ENCODE measurements around the gene DSTN.

The DSTN gene

GRCh38 chr20:17572034-17572638 lies 2.3 kb downstream of the DSTN start:
- no peak overlapping the region for H2AFZ ChIP-seq (ENCODE audit: low read length)
- no peaks in the 10 kb centered on the region for H3K9me2 ChIP-seq (replicated peaks; ENCODE audit: low read depth, low read length)
- H3K27me3 ChIP-seq (ENCODE audit: insufficient read depth, low read length, poor library complexity, severe bottlenecking): no peaks in the 10 kb centered on the region
- peak overlapping the region; percentile 73 for H3K4me3 ChIP-seq (ENCODE audit: low read length, poor library complexity, severe bottlenecking)
- no peak for TF ChIP-seq EZH2phosphoT487 (IDR thresholded peaks at IDR 0.05; ENCODE audit: borderline replicate concordance)
- no peak for TF ChIP-seq CTCF (conservative IDR thresholded peaks at IDR 0.05; ENCODE audit: low read length)
- H3K9ac ChIP-seq (ENCODE audit: low read depth, low read length, poor library complexity, severe bottlenecking): peak overlapping the region; percentile 70
- H3K4me2 ChIP-seq (ENCODE audit: low read depth, low read length, poor library complexity, severe bottlenecking): peak overlapping the region; percentile 91
- peaks cover 53% of the 10 kb centered on the region for H4K20me1 ChIP-seq (ENCODE audit: insufficient read depth, low read length, poor library complexity, severe bottlenecking)
- H3K4me1 ChIP-seq (ENCODE audit: insufficient read depth, low read length, poor library complexity, severe bottlenecking): peaks cover 41% of the 10 kb centered on the region
- peaks cover 67% of the 10 kb centered on the region for H3K79me2 ChIP-seq (ENCODE audit: insufficient read depth, low read length)
- no peaks in the 10 kb centered on the region for H3K9me3 ChIP-seq (ENCODE audit: insufficient read depth, low read depth, low read length)
- H3K36me3 ChIP-seq (ENCODE audit: insufficient read depth, low read length): no peaks in the 10 kb centered on the region
- H3F3A ChIP-seq (ENCODE audit: low read depth): no peaks in the 10 kb centered on the region

- Histone ChIP-seq H3K9me3 (ENCODE audit: insufficient read depth, low read depth, low read length) (no peaks in the 10 kb centered on the region), H3K4me1 (ENCODE audit: insufficient read depth, low read length, poor library complexity, severe bottlenecking) (peaks cover 43% of the 10 kb centered on the region), H4K20me1 (ENCODE audit: insufficient read depth, low read length, poor library complexity, severe bottlenecking) (peaks cover 61% of the 10 kb centered on the region), H3K4me2 (ENCODE audit: low read depth, low read length, poor library complexity, severe bottlenecking) (peak overlapping the region; percentile 91), H3K4me3 (ENCODE audit: low read length, poor library complexity, severe bottlenecking) (peak overlapping the region; percentile 73), H3K36me3 (ENCODE audit: insufficient read depth, low read length) (no peaks in the 10 kb centered on the region), H2AFZ (ENCODE audit: low read length) (no peak overlapping the region), H3K27me3 (ENCODE audit: insufficient read depth, low read length, poor library complexity, severe bottlenecking) (no peaks in the 10 kb centered on the region), H3F3A (ENCODE audit: low read depth) (no peaks in the 10 kb centered on the region), H3K79me2 (ENCODE audit: insufficient read depth, low read length) (peaks cover 77% of the 10 kb centered on the region), H3K9me2 (replicated peaks; ENCODE audit: low read depth, low read length) (no peaks in the 10 kb centered on the region), H3K9ac (ENCODE audit: low read depth, low read length, poor library complexity, severe bottlenecking) (peak overlapping the region; percentile 70)
- no peak for TF ChIP-seq EZH2phosphoT487 (IDR thresholded peaks at IDR 0.05; ENCODE audit: borderline replicate concordance)
- TF ChIP-seq CTCF (conservative IDR thresholded peaks at IDR 0.05; ENCODE audit: low read length): no peak
These were observed 3.6 kb downstream of the DSTN start for GRCh38 chr20:17573463-17573862.

GRCh38 chr20:17576215-17576614 lies 6.3 kb downstream of the DSTN start:
- no peak for TF ChIP-seq EZH2phosphoT487 (IDR thresholded peaks at IDR 0.05; ENCODE audit: borderline replicate concordance)
- TF ChIP-seq CTCF (conservative IDR thresholded peaks at IDR 0.05; ENCODE audit: low read length): no peak
- Histone ChIP-seq H2AFZ (ENCODE audit: low read length) (no peak overlapping the region), H3K27me3 (ENCODE audit: insufficient read depth, low read length, poor library complexity, severe bottlenecking) (no peaks in the 10 kb centered on the region), H3K9me2 (replicated peaks; ENCODE audit: low read depth, low read length) (no peaks in the 10 kb centered on the region), H3K79me2 (ENCODE audit: insufficient read depth, low read length) (peaks cover 92% of the 10 kb centered on the region), H3K4me1 (ENCODE audit: insufficient read depth, low read length, poor library complexity, severe bottlenecking) (peaks cover 44% of the 10 kb centered on the region), H3K9ac (ENCODE audit: low read depth, low read length, poor library complexity, severe bottlenecking) (peak overlapping the region; percentile 7), H4K20me1 (ENCODE audit: insufficient read depth, low read length, poor library complexity, severe bottlenecking) (peaks cover 82% of the 10 kb centered on the region), H3F3A (ENCODE audit: low read depth) (no peaks in the 10 kb centered on the region), H3K9me3 (ENCODE audit: insufficient read depth, low read depth, low read length) (no peaks in the 10 kb centered on the region), H3K4me2 (ENCODE audit: low read depth, low read length, poor library complexity, severe bottlenecking) (peak overlapping the region; percentile 41), H3K4me3 (ENCODE audit: low read length, poor library complexity, severe bottlenecking) (no peak overlapping the region), H3K36me3 (ENCODE audit: insufficient read depth, low read length) (no peaks in the 10 kb centered on the region)

Measured in Loucy (cell line).